K562 (cell line): ENCODE measurements around the gene EBF4. TPM values are rescaled to one million over a fixed set of nuclear protein-coding genes. Genes with fewer than 3 reads are reported as not detected.
A peak's percentile ranks its signal among the peaks of the same experiment; 100 is the strongest.

Experiments used
- BCL6 ChIP-seq: fragments of 250-450 bp; sonication (Bioruptor Pico); IDR thresholded peaks from 2 replicates; pipeline ENCODE4 v1.4.0; 2020
- EGR1 ChIP-seq: fragments of 450-650 bp; conservative IDR thresholded peaks from 2 replicates; pipeline ENCODE4 v1.6.1; 2017; ENCODE audit warnings: mild to moderate bottlenecking
- ELF2 ChIP-seq: fragments of 250-450 bp; sonication (Bioruptor Pico); IDR thresholded peaks from 2 replicates; pipeline ENCODE4 v1.5.0; 2021; ENCODE audit warnings: mild to moderate bottlenecking
- ETS2 ChIP-seq: IDR thresholded peaks from 2 replicates; pipeline ENCODE4 v1.6.1; 2016; ENCODE audit warnings: borderline replicate concordance, missing genetic modification characterization, mild to moderate bottlenecking, moderate library complexity, missing compliant biosample characterization; ENCODE audit not compliant: poor library complexity, severe bottlenecking
- HDAC1 ChIP-seq, 2 experiments: fragments of 450-650 bp; IDR thresholded peaks; 2 replicates each; pipeline ENCODE4 v1.6.1; 2016 to 2017; ENCODE audit warnings: inconsistent platforms in 1 of 2, mild to moderate bottlenecking in 1 of 2, moderate library complexity in 1 of 2
- MAFF ChIP-seq: IDR thresholded peaks from 2 replicates; pipeline ENCODE4 v1.6.1; 2012; ENCODE audit warnings: low read length, improper control_type of control experiment
- PHB2 ChIP-seq: fragments of 450-650 bp; IDR thresholded peaks from 2 replicates; pipeline ENCODE4 v1.6.1; 2017; ENCODE audit warnings: low read depth
- RBM14 ChIP-seq: fragments of 200-400 bp; formaldehyde crosslinking; IDR thresholded peaks from 2 replicates; pipeline ENCODE4 v1.6.1; 2018; ENCODE audit warnings: low read depth, mild to moderate bottlenecking, low read length, moderate library complexity, borderline replicate concordance; ENCODE audit not compliant: insufficient read depth
- TEAD1 ChIP-seq, 2 experiments: fragments of 450-650 bp in 1 of 2; sonication (generic) in 1 of 2; formaldehyde crosslinking; IDR thresholded peaks; 2 replicates each; pipeline versions ENCODE4 v1.4.0 to v1.8.0; 2020 to 2022; ENCODE audit warnings: mild to moderate bottlenecking in 2 of 2, missing genetic modification reagents in 1 of 2
- ZFX ChIP-seq: sonication (generic); formaldehyde crosslinking; IDR thresholded peaks from 2 replicates; pipeline ENCODE4 v1.8.0; 2022; ENCODE audit warnings: mild to moderate bottlenecking, missing genetic modification reagents, moderate library complexity
- ZNF274 ChIP-seq: IDR thresholded peaks from 2 replicates; pipeline ENCODE4 v1.6.1; 2011; ENCODE audit warnings: low read depth, mild to moderate bottlenecking, low read length, moderate library complexity, borderline replicate concordance
- ZNF644 ChIP-seq: fragments of 200-800 bp; sonication (Bioruptor generic); IDR thresholded peaks from 2 replicates; pipeline ENCODE4 v1.6.1; 2016; ENCODE audit warnings: low read depth, missing genetic modification characterization, missing compliant biosample characterization
- polyA plus RNA-seq, 8 experiments: library from polyadenylated mRNA; depleted of rRNA in 4 of 8; stranded (reverse) in 5 of 8; unstranded in 3 of 8; fragments of >200 nt; fragmentation: Nextera tagmentation in 2 of 8; fragmentation: Illumina TruSeq in 1 of 8; extraction: Ambion mirVana in 2 of 8; extraction: Trizol in 1 of 8; gene quantifications; 2 replicates each; pipeline versions ENCODE4 v1.2.1 to v1.2.3, GENCODE V29; 2011 to 2014; ENCODE audit warnings: inconsistent platforms in 1 of 8, missing spikeins in 1 of 8
- total RNA-seq, 7 experiments: library from RNA; depleted of rRNA in 6 of 7; stranded (reverse); fragments of >200 nt in 6 of 7; fragmentation: Illumina TruSeq in 2 of 7; extraction: Trizol in 2 of 7; gene quantifications; 2 replicates each; pipeline versions ENCODE4 v1.2.1 to v1.2.3, GENCODE V29; 2011 to 2021; ENCODE audit warnings: low replicate concordance in 1 of 7
- TF ChIP-seq, protein P1 (sequence below), 2 experiments: IDR thresholded peaks; 2 replicates each; pipeline ENCODE4 v1.6.1; 2012; ENCODE audit warnings: improper control_type of control experiment in 2 of 2, low read depth in 2 of 2, low read length in 2 of 2, borderline replicate concordance in 1 of 2
- TF ChIP-seq, protein P2 (sequence below): fragments of 250-450 bp; sonication (Bioruptor Pico); IDR thresholded peaks from 2 replicates; pipeline ENCODE4 v1.5.0; 2021
- TF ChIP-seq, protein P3 (sequence below): fragments of 450-650 bp; IDR thresholded peaks from 2 replicates; pipeline ENCODE4 v1.6.1; 2014; ENCODE audit warnings: low read depth, mild to moderate bottlenecking, moderate library complexity, borderline replicate concordance
- TF ChIP-seq, protein P4 (sequence below): conservative IDR thresholded peaks from 2 replicates; pipeline ENCODE4 v1.6.1; 2011; ENCODE audit warnings: low read depth, mild to moderate bottlenecking, low read length; ENCODE audit not compliant: control insufficient read depth
- TF ChIP-seq, protein P5 (sequence below): fragments of 250-450 bp; sonication (Bioruptor Pico); IDR thresholded peaks from 2 replicates; pipeline ENCODE4 v1.8.0; 2022; ENCODE audit warnings: inconsistent platforms

The EBF4 gene
- total and polyA plus RNA-seq, 9 of the 15 experiments (the other 6 are each of a cell fraction or from before 2014, with no cell fraction given) = 0.09 TPM; not detected in 8

DNA sequence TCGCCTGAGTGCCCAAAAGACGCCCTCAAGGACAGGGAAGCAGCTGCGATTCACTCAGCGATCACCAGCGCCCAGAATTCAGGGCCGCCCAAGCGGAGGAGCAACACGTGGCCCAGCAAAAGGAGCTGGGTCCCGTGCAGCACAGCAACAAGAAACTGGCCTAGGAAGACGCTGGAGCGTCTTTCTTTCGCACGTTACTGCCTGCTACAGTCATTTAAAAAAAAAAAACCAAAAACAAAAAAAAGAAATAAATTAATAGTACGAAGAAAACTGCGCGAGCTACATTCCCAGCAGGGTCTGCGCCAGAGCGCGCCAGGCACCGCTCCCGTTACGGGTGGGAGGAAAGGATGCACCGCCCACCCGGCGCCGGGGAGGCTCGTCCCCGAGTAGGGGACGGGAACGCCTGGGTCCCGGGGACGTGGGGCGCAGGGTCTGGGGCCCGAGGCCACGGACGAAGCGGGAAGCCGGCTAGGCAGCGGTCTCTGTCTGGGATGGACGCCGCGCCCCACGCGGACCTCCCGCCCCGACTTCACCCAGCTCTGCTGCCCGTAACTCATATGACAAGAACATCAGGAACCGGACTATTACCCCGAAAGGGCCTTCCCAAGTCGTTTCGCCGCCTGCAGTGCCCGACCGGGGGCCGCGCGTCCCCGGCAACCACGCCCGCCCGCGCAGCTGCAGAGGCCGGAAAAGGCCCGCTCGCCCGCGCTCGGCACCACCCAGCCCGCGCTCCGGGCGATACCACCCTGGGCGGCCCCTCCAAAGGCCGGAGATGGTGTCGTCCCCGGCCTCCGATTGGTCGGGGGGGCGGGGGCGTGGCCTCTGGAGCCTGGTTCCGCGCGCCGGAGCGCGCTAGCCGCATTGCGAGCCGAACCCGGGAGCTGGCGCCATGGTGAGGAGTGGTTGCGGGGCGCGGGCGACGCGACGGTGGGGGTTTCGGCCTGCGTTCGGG is 40.5 kb upstream of the EBF4 start, which contains the start of gene NOP56 (continued):
- TF ChIP-seq, protein P1, sequence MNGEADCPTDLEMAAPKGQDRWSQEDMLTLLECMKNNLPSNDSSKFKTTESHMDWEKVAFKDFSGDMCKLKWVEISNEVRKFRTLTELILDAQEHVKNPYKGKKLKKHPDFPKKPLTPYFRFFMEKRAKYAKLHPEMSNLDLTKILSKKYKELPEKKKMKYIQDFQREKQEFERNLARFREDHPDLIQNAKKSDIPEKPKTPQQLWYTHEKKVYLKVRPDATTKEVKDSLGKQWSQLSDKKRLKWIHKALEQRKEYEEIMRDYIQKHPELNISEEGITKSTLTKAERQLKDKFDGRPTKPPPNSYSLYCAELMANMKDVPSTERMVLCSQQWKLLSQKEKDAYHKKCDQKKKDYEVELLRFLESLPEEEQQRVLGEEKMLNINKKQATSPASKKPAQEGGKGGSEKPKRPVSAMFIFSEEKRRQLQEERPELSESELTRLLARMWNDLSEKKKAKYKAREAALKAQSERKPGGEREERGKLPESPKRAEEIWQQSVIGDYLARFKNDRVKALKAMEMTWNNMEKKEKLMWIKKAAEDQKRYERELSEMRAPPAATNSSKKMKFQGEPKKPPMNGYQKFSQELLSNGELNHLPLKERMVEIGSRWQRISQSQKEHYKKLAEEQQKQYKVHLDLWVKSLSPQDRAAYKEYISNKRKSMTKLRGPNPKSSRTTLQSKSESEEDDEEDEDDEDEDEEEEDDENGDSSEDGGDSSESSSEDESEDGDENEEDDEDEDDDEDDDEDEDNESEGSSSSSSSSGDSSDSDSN (IDR thresholded peaks at IDR 0.05; ENCODE audit: borderline replicate concordance in 1 of 2, low read depth in 2 of 2, low read length in 2 of 2) = no peak
- 0 out of 4 replicates have a peak, but pooled peaks of 1 of the 2 experiments have one; percentile 16 for TF ChIP-seq TEAD1 (CRISPR knock-in tag; IDR thresholded peaks at IDR 0.05)
- TF ChIP-seq ETS2 (tag) = no peak
- TF ChIP-seq HDAC1 (IDR thresholded peaks at IDR 0.05) = peak in 1 of 2 experiments; percentile 65; a peak in 1 of 4 replicates
- TF ChIP-seq EGR1 = peak; percentile 71
- TF ChIP-seq, protein P2, sequence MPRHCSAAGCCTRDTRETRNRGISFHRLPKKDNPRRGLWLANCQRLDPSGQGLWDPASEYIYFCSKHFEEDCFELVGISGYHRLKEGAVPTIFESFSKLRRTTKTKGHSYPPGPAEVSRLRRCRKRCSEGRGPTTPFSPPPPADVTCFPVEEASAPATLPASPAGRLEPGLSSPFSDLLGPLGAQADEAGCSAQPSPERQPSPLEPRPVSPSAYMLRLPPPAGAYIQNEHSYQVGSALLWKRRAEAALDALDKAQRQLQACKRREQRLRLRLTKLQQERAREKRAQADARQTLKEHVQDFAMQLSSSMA (CRISPR knock-in tag) = no peak
- TF ChIP-seq ZNF644 (tag) = no peak
- TF ChIP-seq RBM14 = no peak
- TF ChIP-seq, protein P3, sequence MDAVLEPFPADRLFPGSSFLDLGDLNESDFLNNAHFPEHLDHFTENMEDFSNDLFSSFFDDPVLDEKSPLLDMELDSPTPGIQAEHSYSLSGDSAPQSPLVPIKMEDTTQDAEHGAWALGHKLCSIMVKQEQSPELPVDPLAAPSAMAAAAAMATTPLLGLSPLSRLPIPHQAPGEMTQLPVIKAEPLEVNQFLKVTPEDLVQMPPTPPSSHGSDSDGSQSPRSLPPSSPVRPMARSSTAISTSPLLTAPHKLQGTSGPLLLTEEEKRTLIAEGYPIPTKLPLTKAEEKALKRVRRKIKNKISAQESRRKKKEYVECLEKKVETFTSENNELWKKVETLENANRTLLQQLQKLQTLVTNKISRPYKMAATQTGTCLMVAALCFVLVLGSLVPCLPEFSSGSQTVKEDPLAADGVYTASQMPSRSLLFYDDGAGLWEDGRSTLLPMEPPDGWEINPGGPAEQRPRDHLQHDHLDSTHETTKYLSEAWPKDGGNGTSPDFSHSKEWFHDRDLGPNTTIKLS = no peak
- TF ChIP-seq PHB2 = no peak
- TF ChIP-seq ZNF274 = no peak
- TF ChIP-seq, protein P4, sequence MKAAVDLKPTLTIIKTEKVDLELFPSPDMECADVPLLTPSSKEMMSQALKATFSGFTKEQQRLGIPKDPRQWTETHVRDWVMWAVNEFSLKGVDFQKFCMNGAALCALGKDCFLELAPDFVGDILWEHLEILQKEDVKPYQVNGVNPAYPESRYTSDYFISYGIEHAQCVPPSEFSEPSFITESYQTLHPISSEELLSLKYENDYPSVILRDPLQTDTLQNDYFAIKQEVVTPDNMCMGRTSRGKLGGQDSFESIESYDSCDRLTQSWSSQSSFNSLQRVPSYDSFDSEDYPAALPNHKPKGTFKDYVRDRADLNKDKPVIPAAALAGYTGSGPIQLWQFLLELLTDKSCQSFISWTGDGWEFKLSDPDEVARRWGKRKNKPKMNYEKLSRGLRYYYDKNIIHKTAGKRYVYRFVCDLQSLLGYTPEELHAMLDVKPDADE = peak; percentile 75
- no peak; the same call in 1 of the 2 replicates for TF ChIP-seq MAFF
- TF ChIP-seq ZFX = peak; percentile 93
- TF ChIP-seq, protein P5, sequence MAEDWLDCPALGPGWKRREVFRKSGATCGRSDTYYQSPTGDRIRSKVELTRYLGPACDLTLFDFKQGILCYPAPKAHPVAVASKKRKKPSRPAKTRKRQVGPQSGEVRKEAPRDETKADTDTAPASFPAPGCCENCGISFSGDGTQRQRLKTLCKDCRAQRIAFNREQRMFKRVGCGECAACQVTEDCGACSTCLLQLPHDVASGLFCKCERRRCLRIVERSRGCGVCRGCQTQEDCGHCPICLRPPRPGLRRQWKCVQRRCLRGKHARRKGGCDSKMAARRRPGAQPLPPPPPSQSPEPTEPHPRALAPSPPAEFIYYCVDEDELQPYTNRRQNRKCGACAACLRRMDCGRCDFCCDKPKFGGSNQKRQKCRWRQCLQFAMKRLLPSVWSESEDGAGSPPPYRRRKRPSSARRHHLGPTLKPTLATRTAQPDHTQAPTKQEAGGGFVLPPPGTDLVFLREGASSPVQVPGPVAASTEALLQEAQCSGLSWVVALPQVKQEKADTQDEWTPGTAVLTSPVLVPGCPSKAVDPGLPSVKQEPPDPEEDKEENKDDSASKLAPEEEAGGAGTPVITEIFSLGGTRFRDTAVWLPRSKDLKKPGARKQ = no peak
- TF ChIP-seq ELF2 (CRISPR knock-in tag) = no peak
- TF ChIP-seq BCL6 (CRISPR knock-in tag) = no peak
